HAP-1 (cell line): ENCODE results near the gene SEMA7A.
A peak's percentile ranks its signal among the peaks of the same experiment; 100 is the strongest.
"Not testable (repeated sequence)": the region's sequence is repeated elsewhere in the genome, so short reads cannot be mapped to it uniquely, and the experiment has no call there.

Experiments
- DNase-seq, 2 experiments: peaks; one replicate each; pipeline ENCODE4 v3.0.0-alpha.2; 2016 to 2020; ENCODE audit warnings: low spot score in 2 of 2
- H3K27me3 ChIP-seq: fragments of 250-450 bp; sonication (Bioruptor Pico); 2 replicates; pipeline ENCODE4 v1.5.1; 2020; ENCODE audit warnings: low read depth, mild to moderate bottlenecking, moderate library complexity
- H3K36me3 ChIP-seq: fragments of 250-450 bp; sonication (Bioruptor Pico); replicated peaks from 2 replicates; pipeline ENCODE4 v1.5.1; 2020; ENCODE audit warnings: mild to moderate bottlenecking
- H3K4me1 ChIP-seq: fragments of 250-450 bp; sonication (Bioruptor Pico); 2 replicates; pipeline ENCODE4 v1.5.1; 2020; ENCODE audit warnings: mild to moderate bottlenecking
- H3K4me3 ChIP-seq: fragments of 250-450 bp; sonication (Bioruptor Pico); 2 replicates; pipeline ENCODE4 v1.5.1; 2020; ENCODE audit warnings: mild to moderate bottlenecking, moderate library complexity
- H3K9me3 ChIP-seq: fragments of 250-450 bp; sonication (Bioruptor Pico); 2 replicates; pipeline ENCODE4 v1.5.1; 2020; ENCODE audit warnings: mild to moderate bottlenecking, moderate library complexity
- in situ Hi-C: fragments of 300-500 bp; cut with MboI; formaldehyde crosslinking; loops from 3 replicates; pipeline ENCODE4 v1.14.3; 2020; ENCODE audit warnings: low sequenced_read_pairs, inconsistent platforms, mixed read lengths

Gene SEMA7A, protein sequence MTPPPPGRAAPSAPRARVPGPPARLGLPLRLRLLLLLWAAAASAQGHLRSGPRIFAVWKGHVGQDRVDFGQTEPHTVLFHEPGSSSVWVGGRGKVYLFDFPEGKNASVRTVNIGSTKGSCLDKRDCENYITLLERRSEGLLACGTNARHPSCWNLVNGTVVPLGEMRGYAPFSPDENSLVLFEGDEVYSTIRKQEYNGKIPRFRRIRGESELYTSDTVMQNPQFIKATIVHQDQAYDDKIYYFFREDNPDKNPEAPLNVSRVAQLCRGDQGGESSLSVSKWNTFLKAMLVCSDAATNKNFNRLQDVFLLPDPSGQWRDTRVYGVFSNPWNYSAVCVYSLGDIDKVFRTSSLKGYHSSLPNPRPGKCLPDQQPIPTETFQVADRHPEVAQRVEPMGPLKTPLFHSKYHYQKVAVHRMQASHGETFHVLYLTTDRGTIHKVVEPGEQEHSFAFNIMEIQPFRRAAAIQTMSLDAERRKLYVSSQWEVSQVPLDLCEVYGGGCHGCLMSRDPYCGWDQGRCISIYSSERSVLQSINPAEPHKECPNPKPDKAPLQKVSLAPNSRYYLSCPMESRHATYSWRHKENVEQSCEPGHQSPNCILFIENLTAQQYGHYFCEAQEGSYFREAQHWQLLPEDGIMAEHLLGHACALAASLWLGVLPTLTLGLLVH

DNA sequence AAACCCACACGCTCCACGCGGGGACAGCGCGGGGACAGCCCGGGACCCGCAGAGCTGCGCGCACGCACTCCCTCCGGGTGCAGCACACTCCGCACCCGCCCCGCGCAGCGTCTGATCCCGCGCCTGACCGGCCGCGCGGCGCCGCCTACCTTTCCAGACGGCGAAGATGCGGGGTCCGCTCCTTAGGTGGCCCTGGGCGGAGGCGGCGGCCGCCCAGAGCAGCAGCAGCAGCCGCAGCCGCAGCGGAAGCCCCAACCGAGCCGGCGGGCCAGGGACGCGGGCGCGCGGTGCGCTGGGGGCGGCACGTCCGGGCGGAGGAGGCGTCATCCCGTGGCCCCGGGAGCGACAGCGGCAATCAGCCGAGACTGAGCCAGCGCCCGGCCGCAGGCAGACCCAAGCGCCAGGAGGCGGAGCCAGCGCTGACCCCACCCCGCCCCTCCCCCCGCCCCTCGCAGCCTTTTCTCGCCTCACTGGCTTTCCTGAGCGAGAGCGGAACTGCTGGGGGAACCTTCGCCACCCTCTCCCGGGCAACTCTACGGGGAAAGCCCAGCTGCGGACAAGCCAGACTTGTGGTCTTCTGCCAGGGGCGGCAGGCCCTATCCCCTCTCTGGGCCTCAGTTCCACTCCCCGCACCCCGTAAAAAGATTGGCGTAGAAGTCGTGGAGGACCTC is at the start of gene SEMA7A:
Gene SEMA7A, minus strand, starts transcription at position 367 of the 671 bp plus-strand sequence. Its CDS starts 40 bp downstream, at position 327.
- peak; percentile 94 to 96 for DNase-seq
- Histone ChIP-seq H3K4me3 (peak within 1 kb of the TSS; percentile 71), H3K4me1 (peaks cover 11% of the 10 kb centered on the region), H3K36me3 (no peaks in the 10 kb centered on the region; the same call in 1 of the 2 replicates), H3K9me3 (no peaks in the 10 kb centered on the region), H3K27me3 (peaks cover 14% of the 10 kb centered on the region)
- in situ Hi-C loops, result loop anchor here (10.0 kb wide), 1 partner anchor 309 kb away; no protein-coding TSS in a partner anchor

DNA sequence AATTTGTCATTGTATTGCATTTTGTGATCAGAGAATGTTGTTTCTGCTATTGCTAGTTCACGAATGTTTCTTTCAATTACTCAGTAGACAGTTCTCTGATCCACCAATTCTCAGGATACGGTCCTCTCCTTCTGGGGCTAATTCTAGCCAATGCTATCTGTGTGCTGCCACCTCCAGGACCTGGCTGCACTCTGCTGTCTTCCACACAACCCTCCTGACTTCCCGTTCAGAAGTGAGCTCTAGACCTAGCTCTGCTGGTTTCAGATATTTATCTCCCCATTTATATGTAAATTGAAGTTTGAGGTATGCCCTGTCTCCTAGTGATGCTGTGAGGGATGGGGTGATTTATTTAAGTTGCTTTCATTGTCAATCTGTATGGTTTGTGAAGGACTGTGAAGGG is 48.9 kb upstream of the SEMA7A start:
- in situ Hi-C loops, result loop anchor here (10.0 kb wide), 1 partner anchor 98 kb away; no protein-coding TSS in a partner anchor
- peak; percentile 84 to 100 for DNase-seq

DNA sequence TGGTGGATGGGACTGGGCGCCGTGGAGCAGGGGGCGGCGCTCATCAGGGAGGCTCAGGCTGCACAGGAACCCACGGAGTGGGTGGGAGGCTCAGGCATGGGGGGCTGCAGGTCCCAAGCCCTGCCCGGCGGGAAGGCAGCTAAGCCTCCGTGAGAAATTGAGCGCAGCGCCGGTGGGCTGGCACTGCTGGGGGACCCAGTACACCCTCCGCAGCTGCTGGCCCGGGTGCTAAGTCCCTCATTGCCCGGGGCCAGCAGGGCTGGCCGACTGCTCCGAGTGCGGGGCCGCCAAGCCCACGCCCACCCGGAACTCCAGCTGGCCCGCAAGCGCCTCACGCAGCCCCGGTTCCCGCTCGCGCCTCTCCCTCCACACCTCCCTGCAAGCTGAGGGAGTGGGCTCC is 46.6 kb upstream of the SEMA7A start:
- not testable (repeated sequence) for H3K27me3 ChIP-seq, H3K36me3 ChIP-seq, H3K9me3 ChIP-seq, H3K4me3 ChIP-seq, DNase-seq
- in situ Hi-C loops, result loop anchor here (10.0 kb wide), 1 partner anchor 96 kb away; no protein-coding TSS in a partner anchor
- H3K4me1 ChIP-seq, result peaks cover 11% of the 10 kb centered on the region

More for the DNA sequence above, 48.9 kb upstream of the SEMA7A start:
- Histone ChIP-seq H3K4me1 (peaks cover 11% of the 10 kb centered on the region), H3K27me3 (no peaks in the 10 kb centered on the region), H3K4me3 (no peak overlapping the region), H3K9me3 (no peaks in the 10 kb centered on the region; the same call in 1 of the 2 replicates), H3K36me3 (no peaks in the 10 kb centered on the region)

DNA sequence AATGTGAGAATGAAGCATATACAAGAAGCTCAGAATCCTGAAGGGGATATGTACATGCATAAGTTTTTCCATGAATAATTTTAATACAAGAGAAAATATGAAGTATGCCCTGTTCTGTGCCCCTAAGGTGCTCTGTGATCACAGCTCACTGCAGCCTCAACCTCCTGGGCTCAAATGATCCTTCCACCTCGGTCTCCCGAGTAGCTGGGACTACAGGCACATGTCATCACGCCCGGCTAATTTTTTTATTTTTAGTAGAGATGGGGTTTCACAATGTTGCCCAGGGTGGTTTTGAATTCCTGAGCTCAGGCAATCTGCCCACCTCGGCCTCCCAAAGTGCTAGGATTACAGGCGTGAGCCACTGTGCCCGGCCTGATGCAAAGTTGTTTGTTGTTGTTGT is 37.9 kb upstream of the SEMA7A start:
- DNase-seq, in situ Hi-C loops, H3K4me1 ChIP-seq, H3K27me3 ChIP-seq, H3K9me3 ChIP-seq, H3K4me3 ChIP-seq: not testable (repeated sequence)
- H3K36me3 ChIP-seq, result peaks cover 10% of the 10 kb centered on the region

DNA sequence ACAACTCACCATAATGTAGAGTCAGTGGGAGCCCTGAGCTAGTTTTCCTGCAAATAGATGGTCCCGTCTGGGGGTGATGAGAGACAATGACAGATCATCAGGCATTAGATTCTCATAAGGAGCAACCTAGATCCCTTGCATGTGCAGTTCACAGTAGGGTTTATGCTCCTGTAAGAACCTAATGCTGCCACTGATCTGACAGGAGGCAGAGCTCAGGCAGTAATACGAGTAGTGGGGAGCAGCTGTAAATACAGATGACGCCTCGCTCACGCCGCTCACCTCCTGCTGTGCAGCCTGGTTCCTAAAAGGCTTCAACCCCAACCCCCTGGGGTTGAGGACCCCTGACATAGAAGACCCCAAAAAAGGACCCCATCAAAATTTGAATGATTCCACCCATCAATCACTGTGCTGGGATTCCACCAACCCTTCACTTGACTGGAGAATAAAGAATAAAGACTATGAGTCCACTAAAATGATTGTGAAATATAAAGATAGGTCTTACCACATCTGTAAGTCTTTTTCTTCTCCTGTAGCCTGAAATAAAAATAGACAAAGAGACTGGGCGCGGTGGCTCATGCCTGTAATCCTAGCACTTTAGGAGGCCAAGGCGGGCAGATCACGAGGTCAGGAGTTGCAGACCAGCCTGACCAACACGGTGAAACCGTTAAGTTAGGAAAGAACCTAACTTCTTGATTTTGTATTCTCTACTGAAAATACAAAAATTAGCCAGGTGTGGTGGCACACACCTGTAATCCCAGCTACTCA is 37.1 kb upstream of the SEMA7A start:
- no peak overlapping the region for H3K4me3 ChIP-seq
- in situ Hi-C loops, result no loop called here
- H3K36me3 ChIP-seq, result peaks cover 10% of the 10 kb centered on the region
- DNase-seq, result no peak
- no peaks in the 10 kb centered on the region for H3K27me3 ChIP-seq
- H3K4me1 ChIP-seq, result no peaks in the 10 kb centered on the region
- no peaks in the 10 kb centered on the region for H3K9me3 ChIP-seq

DNA sequence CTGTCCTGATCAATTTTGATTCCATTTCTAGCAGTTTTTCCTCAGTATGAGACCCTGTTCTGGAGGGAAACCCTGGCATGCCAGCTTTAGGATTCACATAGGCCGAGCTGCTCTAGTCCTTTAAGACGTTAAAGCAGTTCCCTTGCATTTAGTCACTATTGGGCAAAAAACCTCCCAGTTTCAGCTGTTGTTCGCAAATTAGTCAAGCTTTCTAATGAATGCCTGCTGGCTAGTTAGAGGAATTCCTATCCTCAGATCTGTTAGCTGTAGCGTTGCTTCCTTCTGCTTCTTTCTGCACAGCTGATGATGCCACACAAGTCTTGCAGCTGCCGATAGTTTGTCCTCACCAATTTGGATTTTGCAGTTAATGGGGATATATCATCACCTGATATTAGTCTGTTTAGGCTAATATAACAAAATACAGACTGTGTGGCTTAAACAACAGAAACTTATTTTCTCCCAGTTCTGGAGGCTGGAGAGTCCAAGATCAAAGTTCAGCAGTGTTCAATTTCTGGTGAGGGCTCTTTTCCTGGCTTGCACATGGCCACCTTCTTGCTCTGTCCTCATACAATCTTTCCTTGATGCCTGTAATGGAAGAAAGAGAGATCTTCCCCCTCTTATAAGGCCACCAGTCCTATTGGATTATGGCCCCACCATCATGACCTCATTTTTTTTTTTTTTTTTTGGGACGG is 34.7 kb upstream of the SEMA7A start:
- DNase-seq, result no peak
- in situ Hi-C loops, result loop anchor here (10.0 kb wide), 1 partner anchor 66 kb away; no protein-coding TSS in a partner anchor

DNA sequence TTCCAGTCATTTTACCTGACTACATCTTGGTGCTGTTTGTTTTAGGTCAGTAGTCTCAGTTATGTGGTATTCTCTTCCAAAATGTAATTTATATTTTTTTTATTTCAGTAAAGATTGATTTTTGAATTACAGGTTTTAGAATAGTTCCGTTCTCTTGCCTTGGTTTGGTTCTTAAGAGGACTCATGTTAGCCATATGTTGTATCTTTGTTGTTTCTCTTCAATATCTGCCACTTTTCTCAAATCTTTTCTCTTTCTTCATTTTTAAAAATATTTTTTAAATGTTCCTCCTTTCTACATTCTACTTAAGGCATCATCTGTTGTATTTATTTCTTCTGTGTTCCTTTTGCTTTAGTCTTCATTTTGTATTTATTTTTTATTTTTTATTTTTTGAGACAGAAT is 32.8 kb upstream of the SEMA7A start:
- Histone ChIP-seq H3K27me3 (no peaks in the 10 kb centered on the region), H3K36me3 (peaks cover 4% of the 10 kb centered on the region), H3K4me3 (no peak overlapping the region), H3K9me3 (peaks cover 4% of the 10 kb centered on the region), H3K4me1 (peaks cover 11% of the 10 kb centered on the region)
- in situ Hi-C loops, result loop anchor here (10.0 kb wide), 1 partner anchor 68 kb away; no protein-coding TSS in a partner anchor
- DNase-seq, result no peak

More for the DNA sequence above, 34.7 kb upstream of the SEMA7A start:
- no peak overlapping the region for H3K4me3 ChIP-seq
- H3K27me3 ChIP-seq, result no peaks in the 10 kb centered on the region
- H3K36me3 ChIP-seq, result peaks cover 13% of the 10 kb centered on the region
- peaks cover 4% of the 10 kb centered on the region for H3K9me3 ChIP-seq
- peaks cover 3% of the 10 kb centered on the region for H3K4me1 ChIP-seq

DNA sequence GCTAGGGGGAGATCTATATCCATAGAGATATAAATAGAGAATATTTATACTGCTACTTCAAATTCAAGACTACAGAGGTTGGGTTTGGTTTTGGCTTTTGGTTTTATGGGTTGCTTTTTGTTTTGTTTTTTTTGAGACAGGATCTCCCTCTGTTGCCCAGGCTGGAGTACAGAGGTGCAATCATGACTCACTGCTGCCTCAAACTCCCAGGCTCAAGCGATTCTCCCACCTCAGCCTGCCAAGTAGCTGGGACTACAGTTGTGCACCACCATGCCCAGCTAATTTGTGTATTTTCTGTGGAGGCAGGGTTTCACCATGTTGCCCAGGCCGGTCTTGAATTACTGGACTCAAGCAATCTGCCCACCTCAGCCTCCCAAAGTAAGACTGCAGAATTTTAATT is 31.1 kb upstream of the SEMA7A start:
- Histone ChIP-seq H3K27me3 (no peaks in the 10 kb centered on the region), H3K9me3 (peaks cover 4% of the 10 kb centered on the region), H3K36me3 (peaks cover 3% of the 10 kb centered on the region), H3K4me1 (peaks cover 13% of the 10 kb centered on the region), H3K4me3 (no peak overlapping the region)
- in situ Hi-C loops, result loop anchor here (10.0 kb wide), 1 partner anchor 70 kb away; no protein-coding TSS in a partner anchor
- no peak for DNase-seq

DNA sequence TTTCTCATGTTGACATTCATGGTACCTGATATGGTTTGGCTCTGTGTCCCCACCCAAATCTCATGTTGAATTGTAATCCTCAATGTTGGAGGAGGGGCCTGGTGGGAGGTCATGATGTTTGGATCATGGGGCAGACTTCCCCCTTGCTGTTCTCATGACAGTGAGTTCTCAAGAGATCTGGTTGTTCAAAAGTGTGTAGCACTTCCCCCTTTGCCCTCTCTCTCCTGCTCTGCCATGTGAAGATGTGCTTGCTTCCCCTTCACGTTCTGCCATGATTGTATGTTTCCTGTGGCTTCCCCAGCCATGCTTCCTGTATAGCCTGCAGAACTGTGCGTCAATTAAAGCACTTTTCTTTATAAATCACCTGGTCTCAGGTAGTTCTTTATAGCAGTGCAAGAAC is 30.5 kb upstream of the SEMA7A start:
- DNase-seq, result no peak
- H3K4me1 ChIP-seq, result peaks cover 13% of the 10 kb centered on the region
- in situ Hi-C loops, result loop anchor here (10.0 kb wide), 1 partner anchor 71 kb away; no protein-coding TSS in a partner anchor
- peaks cover 3% of the 10 kb centered on the region for H3K36me3 ChIP-seq
- peaks cover 4% of the 10 kb centered on the region for H3K9me3 ChIP-seq
- no peak overlapping the region for H3K4me3 ChIP-seq
- H3K27me3 ChIP-seq, result no peaks in the 10 kb centered on the region

DNA sequence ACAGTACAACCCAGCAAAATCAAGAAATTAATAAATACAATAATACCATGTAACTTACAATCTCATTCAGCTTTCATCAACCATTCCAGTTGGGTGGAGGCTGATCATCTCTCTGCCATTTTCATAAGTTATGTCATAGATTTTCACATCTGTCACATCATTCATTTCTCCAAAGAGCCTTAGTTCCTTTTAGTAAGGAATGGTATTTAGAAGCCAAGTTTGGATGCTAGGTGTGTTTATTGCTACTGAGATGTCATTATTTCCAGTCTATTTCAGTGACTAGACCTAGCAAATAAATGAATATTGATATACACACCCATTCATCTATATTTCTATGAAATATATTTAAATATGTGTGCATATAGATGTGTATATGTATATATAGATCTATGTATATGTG is 29.9 kb upstream of the SEMA7A start:
- DNase-seq, result no peak
- Histone ChIP-seq H3K9me3 (peaks cover 4% of the 10 kb centered on the region), H3K36me3 (peaks cover 3% of the 10 kb centered on the region), H3K27me3 (no peaks in the 10 kb centered on the region), H3K4me3 (no peak overlapping the region), H3K4me1 (peaks cover 13% of the 10 kb centered on the region)
- in situ Hi-C loops, result loop anchor here (10.0 kb wide), 1 partner anchor 71 kb away; no protein-coding TSS in a partner anchor

DNA sequence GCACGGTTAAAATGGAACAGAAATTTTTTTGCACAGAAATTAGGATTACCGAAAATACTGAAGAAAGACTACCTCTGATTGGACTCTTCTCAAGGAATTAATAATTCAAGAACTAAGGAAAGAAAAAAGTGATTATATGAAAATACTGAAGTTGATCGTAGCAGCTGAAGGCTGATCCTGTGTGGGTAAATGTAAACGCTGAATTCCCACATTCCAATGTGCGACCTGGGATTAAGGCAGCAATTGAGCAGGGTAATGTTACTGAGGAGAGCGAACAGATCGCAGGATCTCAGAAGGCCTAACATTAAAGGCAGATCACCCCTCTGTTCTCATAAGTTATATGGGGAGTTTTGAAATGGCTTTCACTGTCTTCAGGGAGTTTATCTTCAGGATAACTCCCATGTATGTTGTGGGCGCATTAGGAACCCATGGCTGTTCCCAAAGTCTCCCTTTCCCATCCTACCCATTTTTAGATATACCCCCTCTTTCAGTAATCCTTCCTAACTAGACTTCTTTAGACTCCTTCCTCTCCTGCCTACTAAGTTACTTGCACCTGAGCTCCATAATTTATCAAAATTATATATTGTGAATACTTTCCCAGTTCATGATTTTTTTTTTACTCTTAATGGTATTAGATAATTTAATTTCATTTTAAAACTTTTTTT is 28.2 kb upstream of the SEMA7A start:
- peak overlapping the region; percentile 54 for H3K4me3 ChIP-seq
- DNase-seq, result peak; percentile 65 to 87
- peaks cover 15% of the 10 kb centered on the region for H3K4me1 ChIP-seq
- peaks cover 4% of the 10 kb centered on the region for H3K9me3 ChIP-seq
- in situ Hi-C loops, result loop anchor here (10.0 kb wide), 1 partner anchor 73 kb away; no protein-coding TSS in a partner anchor
- peaks cover 3% of the 10 kb centered on the region for H3K36me3 ChIP-seq
- no peaks in the 10 kb centered on the region for H3K27me3 ChIP-seq
